HL-60/S4 treated with phorbol 12-myristate 13-acetate at 8.2 ng/mL for 4 days and 3 days (cell line): ENCODE measurements around the gene FANCE.

Experiments used
- in situ Hi-C: fragments of 300-500 bp; cut with MboI; formaldehyde crosslinking; loops from 2 replicates; pipeline ENCODE4 v1.15.0; 2022; ENCODE audit warnings: low sequenced_read_pairs

Gene FANCE

DNA sequence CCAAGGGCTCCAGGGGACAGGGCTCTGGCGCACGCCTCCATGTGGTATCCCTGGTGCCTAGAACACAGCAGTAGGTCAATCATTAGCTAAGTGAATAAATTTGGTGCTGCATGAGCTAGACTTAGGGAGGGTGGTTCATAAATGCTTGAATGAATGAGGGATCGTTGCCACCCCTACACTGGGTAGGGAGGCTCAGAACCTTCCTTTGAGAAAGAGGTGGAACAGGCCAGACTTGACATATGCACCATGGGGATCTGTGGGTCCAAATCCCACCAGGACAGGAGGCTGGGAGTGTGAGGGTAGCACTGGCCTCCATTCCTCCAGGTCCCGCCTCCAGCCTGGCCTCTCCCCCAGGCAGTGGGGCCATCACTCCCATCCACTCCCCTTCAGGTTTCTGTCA is 30.9 kb downstream of the FANCE start:
- in situ Hi-C loops = no loop called here

DNA sequence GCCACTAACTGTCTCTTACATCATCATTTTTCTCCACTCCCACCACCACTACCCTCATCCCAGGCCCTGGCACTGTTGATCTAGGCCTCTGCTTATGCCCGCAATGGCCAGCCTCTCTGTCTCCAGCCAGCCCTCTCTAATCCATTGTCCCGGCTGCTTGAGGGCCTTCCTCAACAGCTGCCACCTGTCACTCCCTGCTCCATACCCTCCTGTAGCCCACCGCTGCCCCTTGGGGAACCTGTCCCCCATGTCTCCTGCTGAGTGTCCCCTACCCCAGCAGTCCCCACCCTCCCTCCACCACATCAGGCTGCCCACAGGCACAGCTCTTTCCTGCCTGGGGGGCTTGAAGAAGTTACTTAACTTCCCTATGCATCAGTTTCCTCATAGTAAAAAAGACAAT is 31.4 kb downstream of the FANCE start:
- in situ Hi-C loops = no loop called here

DNA sequence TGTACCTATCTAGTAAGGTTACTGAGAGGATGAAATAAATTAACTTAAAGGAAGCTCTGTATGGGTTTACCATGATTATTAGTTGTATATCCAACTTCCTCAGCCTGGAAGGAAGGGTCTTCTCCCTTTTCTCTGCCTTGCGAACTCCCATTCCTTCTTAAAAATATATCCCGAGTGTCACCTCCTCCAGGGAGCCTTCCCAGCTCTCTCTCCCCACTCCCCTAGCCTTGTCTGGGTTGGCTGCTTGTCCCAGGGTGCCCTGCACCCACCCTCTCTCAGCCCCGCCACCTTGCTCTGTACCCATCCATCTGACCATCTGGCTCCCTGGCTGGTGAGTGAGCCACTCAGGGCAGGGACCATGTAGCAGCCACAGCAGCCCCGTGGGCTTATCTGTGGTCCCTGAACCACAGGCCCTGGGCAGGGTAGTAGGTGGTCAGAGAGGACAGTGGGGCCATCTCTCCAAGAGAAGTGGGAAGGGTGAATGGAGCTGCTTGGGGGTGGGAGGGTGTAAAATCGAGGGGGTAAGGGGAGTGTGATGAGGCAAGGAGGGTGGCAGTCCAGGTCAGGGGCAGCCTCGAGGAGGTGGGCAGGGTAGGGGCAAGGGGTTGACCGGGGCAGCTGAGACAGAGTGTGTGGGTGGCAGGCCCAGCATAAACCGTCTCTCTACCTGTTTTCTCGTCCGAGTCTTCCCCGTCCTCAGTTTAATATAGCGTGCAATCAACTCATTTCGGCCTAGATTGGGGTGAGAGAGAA is 31.9 kb downstream of the FANCE start:
- in situ Hi-C loops = no loop called here

DNA sequence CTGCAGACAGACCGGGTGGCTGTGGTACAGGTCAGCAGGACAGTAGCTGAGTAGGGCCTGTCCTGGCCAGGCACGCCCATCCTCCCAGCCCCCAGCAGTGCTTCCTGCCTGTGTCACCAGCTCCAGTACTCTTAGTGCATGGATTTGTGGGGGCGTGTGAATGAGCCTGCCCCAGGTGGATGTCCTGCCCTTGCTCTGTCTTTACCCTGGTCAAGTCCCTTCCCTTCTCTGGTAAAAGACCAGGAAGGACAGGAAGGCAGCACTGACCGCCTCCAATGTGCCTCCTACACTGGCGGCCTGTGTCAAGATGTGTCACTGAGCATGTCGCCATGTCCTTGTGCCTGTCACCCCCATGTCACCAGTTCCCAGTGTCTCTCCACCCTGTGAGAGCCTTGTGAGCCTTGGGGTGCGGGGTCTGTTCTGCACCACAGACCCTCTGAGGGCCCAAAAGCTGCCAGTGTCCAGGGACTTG is 32.8 kb downstream of the FANCE start:
- in situ Hi-C loops = no loop called here

DNA sequence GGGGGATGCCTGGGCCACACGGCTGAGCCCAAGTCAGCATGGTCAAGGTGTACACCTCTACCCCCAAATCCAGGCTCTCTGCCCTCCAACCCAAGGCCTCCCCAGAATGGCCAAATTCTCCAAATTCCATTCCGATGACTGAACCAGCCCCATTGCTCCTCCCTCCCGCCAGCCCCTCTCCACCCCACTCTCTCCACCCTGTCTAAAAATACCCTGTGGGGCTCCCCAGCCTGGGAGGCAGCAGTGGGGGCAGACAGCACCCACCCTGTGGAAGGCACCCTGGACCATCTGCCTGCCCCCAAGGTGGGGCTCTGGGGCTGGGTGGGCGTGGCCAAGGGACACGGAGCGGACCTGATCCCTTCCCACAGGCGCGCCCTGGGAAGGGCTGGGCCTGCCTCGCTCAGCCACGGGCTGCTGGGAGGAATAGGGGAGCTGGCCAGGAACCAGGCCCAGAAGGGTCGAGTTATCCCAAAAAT is 33.3 kb downstream of the FANCE start:
- in situ Hi-C loops = no loop called here

DNA sequence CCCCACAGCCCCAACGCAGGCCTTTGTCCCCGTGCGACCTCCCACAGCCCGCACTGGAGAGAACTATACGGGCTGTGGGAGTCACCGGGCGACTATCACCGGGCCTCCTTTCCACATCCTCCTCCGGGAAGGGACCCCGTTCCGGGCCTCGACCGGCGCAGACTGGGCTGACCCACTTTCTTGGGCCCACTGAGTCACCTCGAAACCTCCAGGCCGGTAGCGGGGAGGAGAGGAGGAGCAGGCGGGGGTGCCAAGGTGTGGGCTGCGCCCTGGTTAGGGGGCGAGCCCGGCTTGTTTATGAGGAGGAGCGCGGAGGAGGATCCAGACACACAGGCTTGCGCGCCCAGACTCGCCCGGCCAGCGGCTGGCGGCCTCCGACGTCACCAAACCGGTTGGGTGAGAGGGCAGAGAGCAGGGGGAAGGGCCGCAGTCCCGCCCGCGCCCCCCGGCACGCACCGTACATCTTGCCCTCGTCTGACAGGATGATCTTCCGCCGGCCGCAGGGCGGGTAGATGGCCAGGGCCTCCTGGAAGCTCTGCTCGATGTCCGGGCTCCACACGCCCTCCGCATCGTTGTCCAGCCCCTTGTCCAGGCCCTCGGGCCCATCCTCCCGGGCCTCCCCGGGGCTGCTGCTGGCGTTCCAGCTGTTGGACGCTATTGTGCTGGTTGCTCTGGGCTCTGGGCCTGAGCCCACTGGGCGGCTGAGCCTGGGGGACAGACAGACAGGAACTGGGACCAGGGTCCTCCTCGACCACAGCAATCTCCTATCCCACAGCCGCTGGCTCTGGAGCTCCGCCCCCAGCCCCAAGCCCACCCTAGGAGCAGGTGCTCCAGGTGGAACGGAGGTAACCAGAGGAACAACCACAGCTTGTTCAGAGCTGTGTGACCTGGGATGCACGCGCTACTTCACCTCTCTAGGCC is 34.1 kb downstream of the FANCE start:
- in situ Hi-C loops = no loop called here

DNA sequence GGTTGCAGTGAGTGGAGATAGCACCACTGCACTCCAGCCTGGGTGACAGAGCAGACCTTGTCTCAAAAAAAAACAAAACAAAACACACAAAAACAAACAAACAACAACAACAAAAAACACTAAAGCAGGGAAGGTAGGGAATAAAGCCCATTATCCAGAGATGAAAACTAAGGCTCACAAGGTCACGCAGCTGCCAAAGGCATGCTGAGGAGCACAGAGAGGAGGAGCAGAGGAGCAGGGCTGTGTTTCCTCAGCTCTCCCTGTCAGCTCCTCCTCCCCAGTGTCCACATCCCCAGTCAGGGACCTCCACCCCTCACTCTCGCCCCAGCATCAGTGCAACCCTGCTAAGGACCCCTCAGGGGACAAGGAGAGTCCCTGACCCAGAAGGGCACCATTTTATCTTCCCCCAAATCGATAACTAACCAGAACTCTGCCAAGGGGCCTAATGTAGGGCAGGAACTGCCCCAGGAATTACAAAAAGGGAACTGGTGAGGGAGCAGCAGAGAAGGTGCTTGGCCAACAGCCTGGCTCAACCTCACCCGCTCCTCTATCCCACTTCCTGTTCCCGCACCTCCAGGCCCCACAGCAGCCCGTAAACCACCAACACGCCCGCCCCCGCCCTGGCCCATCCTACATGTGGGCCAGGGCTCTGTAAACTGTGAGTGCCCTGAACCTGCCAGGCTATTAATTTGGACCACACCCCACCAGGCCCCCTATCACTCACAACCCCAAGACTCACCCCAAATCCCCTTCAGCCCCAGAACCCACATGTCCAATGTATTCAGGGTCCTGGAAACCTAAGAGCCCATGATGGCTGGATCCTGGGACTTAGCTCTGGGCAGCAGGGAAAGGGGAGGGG is 35.7 kb downstream of the FANCE start:
- in situ Hi-C loops = no loop called here

DNA sequence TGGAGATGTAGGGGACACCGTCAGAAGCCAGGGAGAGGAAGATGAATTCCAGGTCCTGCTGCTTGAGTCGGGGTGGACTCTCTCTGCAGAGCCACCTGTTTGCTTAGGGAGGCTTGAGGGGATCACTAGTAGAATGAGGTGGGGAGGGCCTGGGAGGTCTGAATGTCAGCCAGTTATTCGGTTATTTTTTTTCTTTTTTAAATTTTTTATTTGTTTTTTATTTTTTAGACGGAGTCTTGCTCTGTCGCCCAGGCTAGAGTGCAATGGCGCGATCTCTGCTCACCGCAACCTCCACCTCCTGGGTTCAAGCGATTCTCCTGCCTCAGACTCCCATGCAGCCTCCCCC is 36.4 kb downstream of the FANCE start:
- in situ Hi-C loops = no loop called here

DNA sequence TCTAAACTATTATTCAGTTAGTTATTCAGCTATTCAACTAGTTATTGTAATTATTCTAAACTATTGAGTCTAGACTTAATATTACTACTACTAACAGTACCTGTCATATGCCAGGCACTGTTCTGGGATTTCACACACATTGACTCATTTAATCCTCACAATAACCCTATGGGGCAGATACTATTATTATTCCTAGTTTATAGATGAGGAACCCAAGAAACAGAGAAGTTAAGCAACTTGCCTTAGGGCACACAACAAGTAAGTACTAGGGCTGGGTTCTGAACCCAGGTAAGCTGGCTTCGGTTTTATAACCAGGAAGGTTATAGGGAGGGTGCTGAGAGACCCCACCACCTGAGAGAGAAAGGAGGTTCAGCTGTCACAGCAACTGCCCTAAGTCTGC is 36.9 kb downstream of the FANCE start:
- in situ Hi-C loops = no loop called here

DNA sequence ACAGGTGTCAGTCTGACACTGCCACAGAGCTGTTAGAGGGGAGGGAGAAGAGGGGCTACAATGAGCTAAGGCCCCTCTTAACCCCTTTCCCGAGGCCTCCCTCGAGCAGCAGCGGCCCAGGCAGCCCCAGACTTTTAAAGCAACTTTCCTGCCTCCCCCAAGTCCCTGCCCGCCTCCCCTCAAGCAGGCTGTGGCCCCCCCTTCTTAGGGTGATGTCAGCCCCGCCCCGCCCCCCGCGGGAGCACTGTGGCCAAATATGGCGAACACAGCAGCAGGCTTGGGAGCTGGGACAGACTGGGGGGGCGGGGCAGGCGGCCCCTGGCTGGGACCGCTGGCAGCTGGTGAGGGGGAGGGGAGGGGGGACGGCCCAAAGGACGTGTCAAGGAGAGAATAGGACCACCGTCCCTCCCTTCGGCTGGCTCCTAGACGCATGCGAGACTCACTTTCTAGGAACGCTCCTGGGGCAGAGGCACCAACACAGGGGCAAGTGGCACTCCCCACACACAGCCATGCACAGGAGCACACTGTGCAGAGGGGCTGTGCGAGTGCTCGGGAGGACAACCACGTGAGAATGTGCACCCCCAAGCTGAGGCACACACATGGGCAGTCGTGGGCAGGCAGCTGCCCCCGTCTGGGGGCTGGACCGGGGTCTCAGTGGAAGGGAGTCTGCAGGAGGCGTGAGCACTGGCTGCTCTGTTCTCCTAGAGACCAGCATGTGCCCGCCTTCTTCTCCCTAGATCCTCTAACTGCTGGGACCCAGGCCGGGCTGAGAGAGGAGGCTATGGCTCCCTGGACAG is 38.1 kb downstream of the FANCE start:
- in situ Hi-C loops = no loop called here

DNA sequence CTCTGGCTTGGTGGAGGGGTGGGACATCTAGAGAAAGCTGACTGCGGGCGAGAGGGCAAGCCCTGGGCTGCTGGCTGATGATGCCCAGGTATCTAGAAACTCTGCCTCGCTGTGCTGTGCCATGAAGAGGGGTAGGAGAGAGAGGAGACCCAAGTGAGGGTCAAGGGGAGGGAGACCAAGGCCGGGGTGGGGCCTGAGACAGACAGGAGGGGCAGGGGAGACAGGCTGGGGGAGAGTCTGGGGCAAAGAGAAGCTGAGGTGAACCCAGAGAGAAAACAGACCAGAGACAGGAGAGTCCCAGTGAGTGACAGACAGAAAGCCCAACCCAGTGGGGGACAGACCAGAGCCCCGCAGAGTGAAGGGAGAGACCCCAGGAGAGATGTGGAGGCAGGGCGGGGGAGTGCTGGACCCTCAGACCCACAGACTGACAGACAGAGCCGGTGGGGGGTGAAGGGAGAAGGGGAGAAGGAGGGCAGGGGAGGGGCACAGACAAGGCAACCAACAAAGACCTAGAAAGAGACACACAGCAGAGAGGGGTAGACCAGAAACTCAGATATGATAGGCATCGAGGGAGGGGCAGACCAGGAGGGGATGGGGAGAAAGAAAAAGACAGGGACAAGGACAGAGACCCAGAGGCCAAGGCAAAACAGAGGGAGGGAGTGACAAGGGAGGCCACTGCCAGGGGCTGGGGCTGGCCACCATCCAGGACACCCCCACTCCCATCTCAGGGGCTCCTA is 38.9 kb downstream of the FANCE start:
- in situ Hi-C loops = no loop called here

DNA sequence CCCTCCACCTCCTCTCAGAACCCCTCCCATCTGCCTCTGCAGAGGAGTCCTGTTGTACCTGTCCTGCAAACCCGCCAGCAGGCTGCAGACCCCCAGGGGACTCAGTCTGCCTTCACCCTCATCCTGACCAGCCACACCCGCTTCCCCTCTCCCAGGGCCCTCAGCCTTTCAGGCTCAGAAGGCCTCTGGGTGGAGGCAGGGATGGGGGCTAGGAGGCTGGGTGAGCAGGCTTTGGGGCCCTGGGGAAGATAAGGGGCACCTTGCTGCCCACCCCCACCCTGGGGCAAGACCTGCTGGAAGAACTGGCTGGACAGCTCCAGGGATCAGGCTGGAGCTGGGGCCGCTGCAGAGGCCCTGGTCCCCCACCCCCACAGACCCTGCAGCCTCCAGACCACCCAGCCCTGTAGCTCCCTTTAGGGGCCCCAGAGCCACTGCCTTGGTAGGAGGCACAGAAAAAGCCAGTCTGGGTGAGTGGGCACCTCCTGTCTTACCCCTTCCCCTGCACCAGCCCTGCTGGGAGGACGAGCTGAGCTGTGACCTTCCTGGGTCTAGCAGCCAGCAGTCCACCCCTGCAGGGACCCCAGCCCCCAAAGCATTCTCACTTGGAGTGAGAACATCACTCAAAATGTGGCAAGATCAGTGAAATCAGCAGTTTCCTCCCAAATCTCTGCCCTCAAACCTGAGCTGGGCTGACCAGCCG is 39.6 kb downstream of the FANCE start:
- in situ Hi-C loops = no loop called here

DNA sequence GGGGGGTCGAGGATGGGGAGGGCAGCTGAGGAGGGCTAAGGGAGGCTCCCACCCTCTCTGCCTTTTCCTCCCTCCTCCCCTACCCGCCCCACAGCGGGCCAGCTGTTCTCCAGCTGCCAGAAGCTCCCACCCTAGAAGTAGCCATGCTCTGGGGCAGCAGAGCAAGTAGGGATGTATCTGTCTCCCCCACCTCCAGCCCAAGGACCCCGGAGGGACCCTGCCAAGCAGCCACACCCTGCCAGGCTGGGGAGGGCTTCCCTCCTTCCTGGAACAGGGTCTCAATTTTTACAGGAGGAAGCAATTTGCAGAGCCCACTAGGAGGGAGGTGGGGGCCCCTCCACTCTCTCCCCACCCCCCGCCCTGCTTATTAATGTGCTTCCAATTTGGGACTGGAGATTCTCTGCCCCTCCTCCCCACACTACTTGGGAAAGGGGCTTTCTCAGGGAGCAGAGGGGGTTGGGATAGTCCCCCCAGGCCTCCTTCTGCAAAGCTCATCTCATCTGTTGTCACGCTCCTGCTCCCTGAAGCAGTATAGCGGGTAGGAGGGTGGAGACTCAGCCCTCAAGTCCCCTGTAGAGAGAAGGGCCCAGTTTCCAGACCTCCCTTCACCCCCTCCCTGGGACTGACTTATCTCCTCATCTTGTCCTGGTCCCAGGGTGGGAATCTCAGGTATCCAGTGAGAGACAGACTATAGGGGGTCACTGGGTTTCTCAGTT is 40.3 kb downstream of the FANCE start:
- in situ Hi-C loops = no loop called here

DNA sequence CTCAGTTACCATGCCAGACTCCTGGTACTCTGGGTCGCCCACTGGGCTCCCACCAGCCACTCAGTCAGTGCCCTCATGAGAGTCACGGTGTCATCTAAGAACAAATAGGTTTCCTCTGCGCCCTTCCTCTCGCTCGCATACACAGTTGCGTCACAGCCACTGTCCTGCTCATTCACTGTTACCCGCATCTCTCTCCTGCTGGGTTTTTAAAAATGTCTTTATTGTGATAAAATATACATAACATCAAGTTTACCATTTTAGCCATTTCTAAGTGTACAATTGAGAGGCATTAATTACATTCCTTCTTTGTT is 40.8 kb downstream of the FANCE start:
- in situ Hi-C loops = no loop called here

DNA sequence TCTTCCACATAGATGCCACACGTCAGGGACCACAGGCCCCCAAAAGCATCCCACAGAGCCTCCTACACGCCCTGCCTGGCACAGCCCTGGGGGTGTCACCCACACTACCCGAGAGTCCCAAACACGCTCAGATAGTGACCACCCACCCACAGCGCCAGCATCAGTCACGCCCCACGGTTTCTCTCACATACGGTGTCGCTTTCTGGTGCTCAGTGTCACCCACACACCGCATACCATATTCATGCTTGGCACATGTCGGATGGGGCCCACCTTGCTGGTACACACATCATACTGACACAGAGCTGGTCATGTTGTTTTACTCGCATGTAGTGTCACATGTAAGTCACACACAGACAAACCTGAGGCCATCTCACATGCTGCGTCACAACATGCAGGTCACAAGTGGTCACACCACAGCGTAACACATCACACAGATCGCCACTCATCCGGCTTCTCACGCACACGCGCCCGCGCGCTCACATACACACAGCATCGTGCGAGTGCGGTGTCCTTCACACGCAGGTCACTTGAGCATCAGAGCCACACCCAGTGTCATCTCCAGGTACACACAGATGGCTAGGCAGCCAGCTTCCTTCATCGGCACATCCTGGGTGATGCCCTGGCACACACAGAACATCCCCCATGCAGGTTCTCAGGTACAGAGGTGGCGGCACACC is 41.3 kb downstream of the FANCE start:
- in situ Hi-C loops = no loop called here

DNA sequence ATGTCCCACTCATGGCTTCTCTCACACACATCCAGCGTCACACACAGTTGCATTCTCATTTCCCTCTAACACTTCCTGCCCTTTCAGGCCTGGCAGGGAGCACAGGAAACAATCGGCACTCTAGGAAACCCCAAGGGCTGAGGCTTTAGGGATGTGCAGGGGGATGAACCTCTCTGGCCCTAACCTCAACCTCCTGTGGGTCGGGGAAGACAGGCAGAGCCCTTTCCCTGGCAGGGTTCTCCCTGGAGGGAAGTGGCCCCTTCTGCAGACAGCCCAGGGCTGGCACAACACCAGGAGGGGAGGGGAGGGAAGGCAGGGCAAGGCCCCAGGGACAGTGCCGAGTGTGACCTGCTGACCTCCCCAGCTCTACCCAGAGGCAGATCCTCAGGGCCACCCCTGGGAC is 42.0 kb downstream of the FANCE start:
- in situ Hi-C loops = no loop called here

DNA sequence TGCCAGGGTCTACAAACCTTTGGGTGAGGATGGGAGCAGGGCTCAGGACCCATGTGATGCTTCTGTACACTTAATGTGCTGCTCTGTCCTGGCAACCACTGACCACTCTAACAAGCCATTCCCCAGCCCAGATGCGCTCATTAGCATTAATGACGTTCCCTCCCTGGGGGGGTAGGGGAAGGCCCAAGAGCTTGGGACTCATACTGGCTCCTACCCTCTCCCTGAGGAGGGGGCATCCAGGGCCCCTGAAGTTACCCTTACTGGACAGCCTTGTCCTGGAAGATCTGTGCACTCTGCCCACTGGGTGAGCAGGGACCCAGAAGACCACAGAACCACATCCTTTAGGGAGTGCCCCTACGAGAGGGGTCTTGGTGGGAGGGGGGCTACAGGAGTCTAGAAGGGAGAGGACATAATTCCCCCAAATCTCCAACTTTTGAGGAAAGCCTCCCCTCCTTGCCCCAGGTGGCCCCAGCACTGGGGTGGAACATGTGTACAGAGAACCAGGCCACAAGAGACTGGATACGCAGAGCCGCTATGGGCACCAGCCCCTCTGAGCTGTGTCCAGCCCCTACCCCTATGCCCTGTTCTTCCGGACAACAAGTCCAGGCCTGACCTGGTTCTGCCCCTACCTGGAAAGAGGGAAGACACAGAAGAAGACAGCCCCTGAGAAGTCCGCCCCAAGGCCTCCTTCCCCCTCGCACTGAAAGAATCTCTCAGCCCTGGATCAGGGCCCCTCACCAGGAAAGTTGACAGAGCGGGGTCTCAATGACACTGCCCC is 43.3 kb downstream of the FANCE start:
- in situ Hi-C loops = no loop called here
